Natural killer cell (primary cell): ENCODE results near the gene CHKB. TPM values are rescaled to one million over a fixed set of nuclear protein-coding genes. Genes with fewer than 3 reads are reported as not detected.

Experiments
- ATAC-seq, 3 donors: fragments of 150-1000 bp in 2 of 3; fragments of 200-7000 bp in 1 of 3; cut with Tn5 transposase; 1 replicate in 1 of 3; 2 replicates in 2 of 3; pipeline ENCODE4 v1.10.0; 2021; ENCODE audit warnings: mild to moderate bottlenecking in 2 of 3, moderate library complexity in 2 of 3
- DNase-seq, 2 donors: peaks; one replicate each; pipeline versions ENCODE4 v3.0.0 to v3.0.0-alpha.2; 2013 to 2021; ENCODE audit warnings: mixed read lengths in 1 of 2
- H3K27ac ChIP-seq: one replicate; pipeline ENCODE4 v1.5.1; 2013; ENCODE audit warnings: mild to moderate bottlenecking, low read length
- H3K27me3 ChIP-seq: one replicate; pipeline ENCODE4 v1.6.1; 2013; ENCODE audit warnings: low read length; ENCODE audit not compliant: control insufficient read depth, insufficient read depth
- H3K36me3 ChIP-seq: one replicate; pipeline ENCODE4 v1.6.1; 2013; ENCODE audit warnings: low read length; ENCODE audit not compliant: control insufficient read depth, insufficient read depth
- H3K4me1 ChIP-seq: one replicate; pipeline ENCODE4 v1.6.1; 2013; ENCODE audit warnings: low read length; ENCODE audit not compliant: control insufficient read depth, insufficient read depth
- H3K4me3 ChIP-seq: one replicate; pipeline ENCODE4 v1.5.1; 2013; ENCODE audit warnings: low read length
- H3K9me3 ChIP-seq: one replicate; pipeline ENCODE4 v1.6.1; 2013; ENCODE audit warnings: low read length; ENCODE audit not compliant: control insufficient read depth, insufficient read depth
- H3K27ac Mint-ChIP-seq, 2 donors: one replicate each; pipeline ENCODE4 v1.8.0; 2022; ENCODE audit warnings: mild to moderate bottlenecking in 2 of 2, mixed read lengths in 2 of 2, moderate library complexity in 1 of 2
- H3K27me3 Mint-ChIP-seq, 2 donors: one replicate each; pipeline ENCODE4 v1.8.0; 2022; ENCODE audit warnings: low read depth in 2 of 2, mixed read lengths in 2 of 2
- H3K36me3 Mint-ChIP-seq: one replicate; pipeline ENCODE4 v1.8.0; 2022; ENCODE audit warnings: mixed read lengths
- H3K4me1 Mint-ChIP-seq, 2 donors: one replicate each; pipeline ENCODE4 v1.8.0; 2022; ENCODE audit warnings: mixed read lengths in 2 of 2
- H3K4me3 Mint-ChIP-seq: one replicate; pipeline ENCODE4 v1.8.0; 2022; ENCODE audit warnings: mild to moderate bottlenecking, moderate library complexity, mixed read lengths
- H3K9me3 Mint-ChIP-seq, 2 donors: one replicate each; pipeline ENCODE4 v1.8.0; 2022; ENCODE audit warnings: mixed read lengths in 2 of 2
- CTCF ChIP-seq: fragments of 200-600 bp; IDR thresholded peaks from one replicate; pipeline ENCODE4 v1.8.0; 2022; ENCODE audit warnings: antibody characterized with exemption
- WGBS: methylation state at CpG from one replicate; pipeline ENCODE4 v1.1.7; 2013; ENCODE audit warnings: missing lambda C conversion rate; ENCODE audit not compliant: insufficient coverage; 5-methylcytosine and 5-hydroxymethylcytosine counted together
- intact Hi-C: fragments of 100-400 bp; cut with micrococcal nuclease; formaldehyde crosslinking; loops from one replicate; pipeline ENCODE4 v1.14.2; 2022
- total RNA-seq, 4 donors: library from RNA; stranded (reverse); fragments of 120-200 nt in 1 of 4; gene quantifications; one replicate each; pipeline versions ENCODE4 v1.2.3 to v1.2.4, GENCODE V29; 2013 to 2022

CHKB gene
- total RNA-seq, 3 donors from 2014 or later (not counting 1 experiment from before 2014, with no cell fraction given) = 166 to 204 (median 180) TPM

GRCh38 chr22:50602338-50602700, 19.7 kb upstream of the CHKB start:
- 45% methylated on average over 2 of the region's 2 CpGs for WGBS
- intact Hi-C loops = no loop called here
- TF ChIP-seq CTCF = no peak
- Mint-ChIP-seq H3K27ac (no peak overlapping the region), H3K27me3 (peaks cover 23 to 39% of the 10 kb centered on the region in 2 donors), H3K4me1 (peaks cover 0 to 10% of the 10 kb centered on the region in 2 donors), H3K9me3 (no peaks in the 10 kb centered on the region), H3K4me3 (peak overlapping the region; percentile 74), H3K36me3 (peaks cover under 1% of the 10 kb centered on the region)
- ATAC-seq (no peak), DNase-seq (no peak)
- H3K4me1 ChIP-seq = peaks cover 8% of the 10 kb centered on the region
- H3K27ac ChIP-seq = no peak overlapping the region
- peaks cover 42% of the 10 kb centered on the region for H3K27me3 ChIP-seq
- H3K36me3 ChIP-seq = no peaks in the 10 kb centered on the region
- no peaks in the 10 kb centered on the region for H3K9me3 ChIP-seq
- H3K4me3 ChIP-seq = no peak overlapping the region

GRCh38 chr22:50601669-50602337, 19.2 kb upstream of the CHKB start:
- Histone ChIP-seq H3K27ac (no peak overlapping the region), H3K4me1 (peaks cover 8% of the 10 kb centered on the region), H3K4me3 (no peak overlapping the region), H3K36me3 (no peaks in the 10 kb centered on the region), H3K9me3 (no peaks in the 10 kb centered on the region), H3K27me3 (peaks cover 42% of the 10 kb centered on the region)
- ATAC-seq = no peak
- Mint-ChIP-seq H3K4me3 (peak overlapping the region; percentile 74), H3K27ac (no peak overlapping the region), H3K36me3 (peaks cover 6% of the 10 kb centered on the region), H3K9me3 (no peaks in the 10 kb centered on the region), H3K27me3 (peaks cover 23 to 38% of the 10 kb centered on the region in 2 donors), H3K4me1 (peaks cover 0 to 10% of the 10 kb centered on the region in 2 donors)
- no peak for TF ChIP-seq CTCF
- DNase-seq = no peak
- WGBS = 58% methylated on average over 12 of the region's 12 CpGs
- intact Hi-C loops = no loop called here

- no peaks in the 10 kb centered on the region for H3K36me3 ChIP-seq
- ATAC-seq = no peak
- Mint-ChIP-seq H3K36me3 (peaks cover 11% of the 10 kb centered on the region), H3K27ac (no peak overlapping the region), H3K9me3 (no peaks in the 10 kb centered on the region), H3K27me3 (peaks cover 28 to 36% of the 10 kb centered on the region in 2 donors), H3K4me3 (peak overlapping the region; percentile 74), H3K4me1 (peaks cover 0 to 10% of the 10 kb centered on the region in 2 donors)
- H3K27me3 ChIP-seq = peaks cover 42% of the 10 kb centered on the region
- H3K4me1 ChIP-seq = peaks cover 8% of the 10 kb centered on the region
- DNase-seq = no peak
- no peak overlapping the region for H3K27ac ChIP-seq
- no peak for TF ChIP-seq CTCF
- H3K4me3 ChIP-seq = no peak overlapping the region
- WGBS = 16% methylated on average over 40 of the region's 52 CpGs
- intact Hi-C loops = no loop called here
- no peaks in the 10 kb centered on the region for H3K9me3 ChIP-seq
Observed at GRCh38 chr22:50600967-50601668, 18.5 kb upstream of the CHKB start.
